Naive thymus-derived CD4-positive, alpha-beta T cell (primary cell): Measurements from ENCODE around the gene PADI3. TPM values are rescaled to one million over a fixed set of nuclear protein-coding genes. Genes with fewer than 3 reads are reported as not detected.

ENCODE experiments used
- microRNA-seq: library from miRNA; unstranded; fragments of <30 nt; microRNA quantifications from one replicate; pipeline ENCODE4 v1.2.0, GENCODE V29; 2022; ENCODE audit warnings: borderline microRNAs expressed
- polyA plus RNA-seq, 2 donors: library from polyadenylated mRNA; unstranded; fragments of 300-500 nt; fragmentation: Illumina TruSeq; gene quantifications; one replicate each; pipeline ENCODE4 v1.2.3, GENCODE V29; 2021
- total RNA-seq, 6 experiments: library from RNA in 5 of 6; stranded (reverse) in 5 of 6; gene quantifications; 1 replicate in 5 of 6; 2 replicates in 1 of 6; pipeline ENCODE4 v1.2.3 and lab custom pipeline; 2021 to 2026

Gene PADI3
- total and polyA plus RNA-seq, 7 experiments from 2014 or later: not detected

Small RNA genes within 50 kb of the gene (microRNA-seq; reads per million reads assigned to microRNA genes)
- not detected for gene MIR3972

Other genes starting within 250 kb of the PADI3 start
- 10 to 100 TPM; 32.9 to 57.4 (median 42.1) TPM for gene ATP13A2, start 237.2 kb upstream of the PADI3 start, total RNA-seq
- 10 to 100 TPM; 25.6 to 59.1 TPM for gene ATP13A2, start 237.2 kb upstream of the PADI3 start, polyA plus RNA-seq
- gene SDHB, start 195.1 kb upstream of the PADI3 start, total RNA-seq: 10 to 100 TPM; 53.3 to 81.3 (median 61.1) TPM
- gene SDHB, start 195.1 kb upstream of the PADI3 start, polyA plus RNA-seq: 100 to 1,000 TPM; 127 to 147 TPM
- 10 to 100 TPM in 1 of 5 experiments, 1 to 10 TPM in 1, under 1 TPM in 3; 0.08 to 11.2 (median 0.12) TPM for gene PADI2, start 129.6 kb upstream of the PADI3 start, total RNA-seq
- not detected for gene PADI2, start 129.6 kb upstream of the PADI3 start, polyA plus RNA-seq
- gene PADI1, start 44.0 kb upstream of the PADI3 start, total RNA-seq: not detected
- not detected for gene PADI1, start 44.0 kb upstream of the PADI3 start, polyA plus RNA-seq
- gene PADI4, start 59.1 kb downstream of the PADI3 start, total RNA-seq: 10 to 100 TPM in 1 of 5 experiments, 1 to 10 TPM in 3, under 1 TPM in 1; 0.12 to 20.5 (median 1.4) TPM
- 1 to 10 TPM; 2.4 to 3.6 TPM for gene PADI4, start 59.1 kb downstream of the PADI3 start, polyA plus RNA-seq
- gene PADI6, start 123.1 kb downstream of the PADI3 start, total RNA-seq: not detected
- not detected for gene PADI6, start 123.1 kb downstream of the PADI3 start, polyA plus RNA-seq
- gene RCC2, start 190.6 kb downstream of the PADI3 start, total RNA-seq: 100 to 1,000 TPM in 1 of 5 experiments, 10 to 100 TPM in 4; 42.1 to 130 (median 46.0) TPM
- 10 to 100 TPM; 12.0 to 21.7 TPM for gene RCC2, start 190.6 kb downstream of the PADI3 start, polyA plus RNA-seq